K562 (cell line): ENCODE results near the gene TRMT44. TPM values are rescaled to one million over a fixed set of nuclear protein-coding genes. Genes with fewer than 3 reads are reported as not detected.

Source experiments
- ATAC-seq: fragments of 200-7000 bp; cut with Tn5 transposase; 3 replicates; pipeline ENCODE4 v1.9.1; 2020; ENCODE audit warnings: moderate library complexity
- BruUV-seq: library from RNA; stranded (reverse); fragments of 400-500 nt; replicated peaks from 2 replicates; lab custom pipeline; 2021; lab: Mats Ljungman, UMichigan
- CTCF ChIA-PET: fragments of 300-600 bp; formaldehyde crosslinking; extraction: SDS; loops from one replicate; lab custom pipeline; 2021; ENCODE audit warnings: low intra/inter-chr PET ratio; lab: Yijun Ruan, JAX
- POLR2A ChIA-PET: fragments of 300-600, 350-650 bp; sonication (Branson Sonifier 250); formaldehyde crosslinking; extraction: SDS; loops from one replicate; lab custom pipeline; 2021; ENCODE audit warnings: antibody characterized with exemption, inconsistent platforms; lab: Yijun Ruan, JAX
- DNase-seq, 4 experiments: peaks; one replicate each; pipeline versions ENCODE4 v3.0.0 to v3.0.0-alpha.2; 2011 to 2018; ENCODE audit warnings: low spot score in 3 of 4, mixed read lengths in 3 of 4; ENCODE audit errors: extremely low read depth in 1 of 4
- FAIRE-seq: peaks from 2 replicates; lab custom pipeline; 2011; peaks lifted over from hg19 to GRCh38; lab: Jason Lieb, UNC
- H2AFZ ChIP-seq: 2 replicates; pipeline ENCODE4 v1.6.0; 2011; ENCODE audit warnings: low read depth, low read length, control low read depth, inconsistent platforms
- H3K27ac ChIP-seq: fragments of 200-600 bp; 3 replicates; pipeline ENCODE4 v1.8.0; 2011; ENCODE audit warnings: low read depth, mild to moderate bottlenecking, control low read depth, inconsistent platforms, low read length, moderate library complexity, mixed read lengths; ENCODE audit errors: extremely low read depth
- H3K27me3 ChIP-seq, 2 experiments: fragments of 300-600 bp in 1 of 2; 2 replicates in 1 of 2; 3 replicates in 1 of 2; pipeline versions ENCODE4 v1.6.0 to v1.8.0; 2011; ENCODE audit warnings: inconsistent platforms in 2 of 2, low read length in 2 of 2, mild to moderate bottlenecking in 1 of 2, mixed read lengths in 1 of 2, moderate library complexity in 1 of 2; ENCODE audit not compliant: control insufficient read depth in 2 of 2, insufficient read depth in 2 of 2
- H3K36me3 ChIP-seq: fragments of 300-600 bp; 3 replicates; pipeline ENCODE4 v1.8.0; 2011; ENCODE audit warnings: mild to moderate bottlenecking, low read length, inconsistent platforms; ENCODE audit not compliant: control insufficient read depth, insufficient read depth
- H3K4me1 ChIP-seq, 2 experiments: fragments of 200-600 bp in 1 of 2; replicated peaks in 1 of 2; 2 replicates in 1 of 2; 3 replicates in 1 of 2; pipeline versions ENCODE4 v1.5.1 to v1.8.0; 2011; ENCODE audit warnings: inconsistent platforms in 2 of 2, low read length in 2 of 2, mild to moderate bottlenecking in 1 of 2, mixed read lengths in 1 of 2, moderate library complexity in 1 of 2; ENCODE audit not compliant: control insufficient read depth in 2 of 2, insufficient read depth in 2 of 2
- H3K4me2 ChIP-seq: 2 replicates; pipeline ENCODE4 v1.6.1; 2011; ENCODE audit warnings: low read length, control low read depth, inconsistent platforms, mixed read lengths; ENCODE audit not compliant: insufficient read depth
- H3K4me3 ChIP-seq: fragments of 200-600 bp; sonication (generic), shearing (Covaris generic); 2 replicates; pipeline ENCODE4 v1.5.1; 2016; ENCODE audit warnings: control low read depth, inconsistent platforms
- H3K79me2 ChIP-seq: fragments of 200-600 bp; 3 replicates; pipeline ENCODE4 v1.8.0; 2011; ENCODE audit warnings: low read length, inconsistent platforms; ENCODE audit not compliant: control insufficient read depth, insufficient read depth
- H3K9ac ChIP-seq, 2 experiments: 2 replicates each; pipeline versions ENCODE4 v1.6.0 to v1.6.1; 2011; ENCODE audit warnings: low read depth in 2 of 2, low read length in 2 of 2, control low read depth in 1 of 2, inconsistent platforms in 1 of 2, mild to moderate bottlenecking in 1 of 2, mixed read lengths in 1 of 2; ENCODE audit not compliant: insufficient read depth in 1 of 2
- H3K9me1 ChIP-seq: one replicate; pipeline ENCODE4 v1.6.0; 2011; ENCODE audit warnings: inconsistent platforms, mild to moderate bottlenecking, low read length, moderate library complexity; ENCODE audit not compliant: control insufficient read depth, insufficient read depth
- H3K9me3 ChIP-seq: replicated peaks from 2 replicates; pipeline ENCODE4 v1.5.1; 2011; ENCODE audit warnings: low read depth, low read length, inconsistent platforms; ENCODE audit not compliant: control insufficient read depth, insufficient read depth
- H4K20me1 ChIP-seq: replicated peaks from 2 replicates; pipeline ENCODE4 v1.6.1; 2011; ENCODE audit warnings: low read length, inconsistent platforms, mixed read lengths; ENCODE audit not compliant: control insufficient read depth, insufficient read depth
- BACH1 ChIP-seq: fragments of 200-800 bp; sonication (Bioruptor generic); IDR thresholded peaks from 2 replicates; pipeline ENCODE4 v1.6.1; 2016; ENCODE audit warnings: missing genetic modification characterization, missing compliant biosample characterization
- CAMTA2 ChIP-seq: fragments of 250-450 bp; sonication (Bioruptor Pico); conservative IDR thresholded peaks from 2 replicates; pipeline ENCODE4 v1.5.1; 2022
- ERF ChIP-seq: fragments of 450-650 bp; formaldehyde crosslinking; IDR thresholded peaks from 2 replicates; pipeline ENCODE4 v1.4.0; 2020; ENCODE audit warnings: mild to moderate bottlenecking, mixed read lengths
- MTA1 ChIP-seq: fragments of 450-650 bp; IDR thresholded peaks from 2 replicates; pipeline ENCODE4 v1.6.1; 2017; ENCODE audit warnings: borderline replicate concordance
- NCOA6 ChIP-seq: fragments of 450-650 bp; IDR thresholded peaks from 2 replicates; pipeline ENCODE4 v1.6.1; 2017; ENCODE audit warnings: mild to moderate bottlenecking
- NELFE ChIP-seq: IDR thresholded peaks from 2 replicates; pipeline ENCODE4 v1.6.1; 2011; ENCODE audit warnings: mild to moderate bottlenecking; ENCODE audit not compliant: insufficient read depth, insufficient read length
- POLR2A ChIP-seq: fragments of 450-650 bp; conservative IDR thresholded peaks from 2 replicates; pipeline ENCODE4 v1.6.1; 2016
- POLR2G ChIP-seq: fragments of 200-400 bp; formaldehyde crosslinking; IDR thresholded peaks from 2 replicates; pipeline ENCODE4 v1.6.1; 2017; ENCODE audit warnings: low read depth, mild to moderate bottlenecking, antibody characterized with exemption, low read length, moderate library complexity
- RBFOX2 ChIP-seq: fragments of 200-400 bp; formaldehyde crosslinking; IDR thresholded peaks from 2 replicates; pipeline ENCODE4 v1.6.1; 2017; ENCODE audit warnings: low read depth, mild to moderate bottlenecking, low read length, moderate library complexity
- SIN3B ChIP-seq: fragments of 450-650 bp; IDR thresholded peaks from 2 replicates; pipeline ENCODE4 v1.6.1; 2017; ENCODE audit warnings: low read depth, mild to moderate bottlenecking, moderate library complexity
- SPI1 ChIP-seq: IDR thresholded peaks from 2 replicates; pipeline ENCODE4 v1.6.1; 2011; ENCODE audit warnings: low read depth, low read length, control low read depth, borderline replicate concordance
- SRF ChIP-seq, 2 experiments: fragments of 250-450, 450-650 bp in 1 of 2; sonication (Bioruptor Pico) in 1 of 2; sonication (generic) in 1 of 2; formaldehyde crosslinking; IDR thresholded peaks; 2 replicates each; pipeline versions ENCODE4 v1.5.0 to v1.5.1; 2020 to 2022; ENCODE audit warnings: mild to moderate bottlenecking in 1 of 2, missing genetic modification reagents in 1 of 2
- SRSF7 ChIP-seq: fragments of 200-400 bp; formaldehyde crosslinking; optimal IDR thresholded peaks from 2 replicates; pipeline ENCODE3; 2017; ENCODE audit warnings: mild to moderate bottlenecking, low read depth, low read length
- TEAD4 ChIP-seq, 2 experiments: sonication (generic) in 1 of 2; formaldehyde crosslinking in 1 of 2; IDR thresholded peaks; 2 replicates each; pipeline versions ENCODE4 v1.6.1 to v1.8.0; 2012 to 2022; ENCODE audit warnings: borderline replicate concordance in 1 of 2, inconsistent platforms in 1 of 2, low read length in 1 of 2, mild to moderate bottlenecking in 1 of 2, missing genetic modification reagents in 1 of 2
- ZKSCAN1 ChIP-seq: fragments of 150-350 bp; IDR thresholded peaks from 2 replicates; pipeline ENCODE4 v1.6.1; 2016; ENCODE audit warnings: low read depth, low read length
- ZNF140 ChIP-seq: fragments of 250-450 bp; sonication (Bioruptor Pico); IDR thresholded peaks from 2 replicates; pipeline ENCODE4 v1.8.0; 2021; ENCODE audit warnings: moderate library complexity, mild to moderate bottlenecking, inconsistent platforms
- ZNF384 ChIP-seq: IDR thresholded peaks from 2 replicates; pipeline ENCODE4 v1.6.1; 2012; ENCODE audit warnings: low read depth, low read length, improper control_type of control experiment
- ZNF584 ChIP-seq: fragments of 200-800 bp; sonication (Bioruptor generic); IDR thresholded peaks from 2 replicates; pipeline ENCODE4 v1.6.1; 2016; ENCODE audit warnings: low read depth, mild to moderate bottlenecking, missing genetic modification characterization, missing compliant biosample characterization
- WGBS: fragments of 100-300 bp; shearing (Covaris generic); methylation state at CpG from one replicate; pipeline ENCODE4 v1.1.6; 2016; ENCODE audit warnings: low coverage, mixed read lengths; ENCODE audit not compliant: insufficient coverage; ENCODE audit errors: missing lambda C conversion rate; 5-methylcytosine and 5-hydroxymethylcytosine counted together
- in situ Hi-C: fragments of 300-500 bp; cut with MboI; formaldehyde crosslinking; loops from 4 replicates; pipeline ENCODE4 v1.15.0; 2018; ENCODE audit warnings: inconsistent platforms, mixed read lengths
- intact Hi-C: fragments of 100-400 bp; cut with micrococcal nuclease; formaldehyde crosslinking; loops from 2 replicates; pipeline ENCODE4 v1.14.2; 2022
- polyA plus RNA-seq, 8 experiments: library from polyadenylated mRNA; depleted of rRNA in 4 of 8; stranded (reverse) in 5 of 8; unstranded in 3 of 8; fragments of >200 nt; fragmentation: Nextera tagmentation in 2 of 8; fragmentation: Illumina TruSeq in 1 of 8; extraction: Ambion mirVana in 2 of 8; extraction: Trizol in 1 of 8; gene quantifications; 2 replicates each; pipeline versions ENCODE4 v1.2.1 to v1.2.3, GENCODE V29; 2011 to 2014; ENCODE audit warnings: inconsistent platforms in 1 of 8, missing spikeins in 1 of 8
- total RNA-seq, 7 experiments: library from RNA; depleted of rRNA in 6 of 7; stranded (reverse); fragments of >200 nt in 6 of 7; fragmentation: Illumina TruSeq in 2 of 7; extraction: Trizol in 2 of 7; gene quantifications; 2 replicates each; pipeline versions ENCODE4 v1.2.1 to v1.2.3, GENCODE V29; 2011 to 2021; ENCODE audit warnings: low replicate concordance in 1 of 7

The TRMT44 gene
- total and polyA plus RNA-seq, 9 of the 15 experiments (the other 6 are each of a cell fraction or from before 2014, with no cell fraction given) = 1.2 to 18.6 (median 10.0) TPM

DNA sequence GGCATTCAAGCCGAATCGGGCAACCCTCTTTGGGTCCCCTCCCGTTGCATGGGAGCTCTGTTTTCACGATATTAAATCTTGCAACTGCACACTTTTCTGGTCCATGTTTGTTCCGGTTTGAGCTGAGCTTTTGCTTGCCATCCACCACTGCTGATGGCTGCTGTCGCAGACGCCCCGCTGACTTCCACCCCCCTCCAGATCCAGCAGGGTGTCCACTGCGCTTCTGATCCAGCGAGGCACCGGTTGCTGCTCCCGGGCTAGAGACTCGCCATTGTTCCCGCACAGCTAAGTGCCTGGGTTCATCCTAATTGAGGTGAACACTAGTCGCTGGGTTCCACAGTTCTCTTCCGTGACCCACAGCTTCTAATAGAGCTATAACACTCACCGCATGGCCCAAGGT lies 13.3 kb upstream of the TRMT44 start:
- 0 out of 4 replicates have a peak overlapping the region, but pooled peaks of 1 of the 2 experiments have one; percentile 45 for H3K9ac ChIP-seq

GRCh38 chr4:8427761-8428287 lies 12.8 kb upstream of the TRMT44 start:
- no TSS peak for BruUV-seq
- Histone ChIP-seq H3K9me3 (no peaks in the 10 kb centered on the region), H3K9ac (peak overlapping the region; percentile 56 to 93), H3K4me2 (peak overlapping the region; percentile 91), H3K4me1 (peaks cover 2 to 19% of the 10 kb centered on the region in 2 experiments; a peak in 3 of 5 replicates), H3K4me3 (peak overlapping the region; percentile 70), H3K9me1 (peaks cover 3% of the 10 kb centered on the region), H2AFZ (peak overlapping the region; percentile 88), H3K79me2 (no peaks in the 10 kb centered on the region), H3K36me3 (no peaks in the 10 kb centered on the region), H4K20me1 (peaks cover 10% of the 10 kb centered on the region), H3K27me3 (no peaks in the 10 kb centered on the region), H3K27ac (no peak overlapping the region)
- TF ChIP-seq BACH1 (tag) (no peak), POLR2G (no peak), SPI1 (0 out of 2 replicates have a peak, but pooled peaks have one; percentile 60), ERF (no peak), SRSF7 (no peak), ZNF140 (CRISPR knock-in tag) (no peak), NCOA6 (no peak), SRF (CRISPR knock-in tag; IDR thresholded peaks at IDR 0.05) (peak in 1 of 2 experiments; percentile 31; a peak in 1 of 4 replicates), SIN3B (no peak), ZNF384 (no peak), ZNF584 (0 out of 2 replicates have a peak, but pooled peaks have one; percentile 38)
- CTCF ChIA-PET = no interaction called here
- POLR2A ChIA-PET = interaction anchor here (0.6 to 1.7 kb wide), 8 partner anchors 9 to 299 kb away, joined by 3 to 11 read pairs (median 4); partner anchors contain the start of genes ACOX3 and TRMT44
- intact Hi-C loops = no loop called here
- WGBS = 3% methylated on average over 10 of the region's 21 CpGs
- in situ Hi-C loops = no loop called here
- DNase-seq = peak in 1 of 4 experiments; percentile 21
- ATAC-seq = peak; percentile 22
- FAIRE-seq = no peak

More for the DNA sequence above, 13.3 kb upstream of the TRMT44 start:
- H2AFZ ChIP-seq = no peak overlapping the region
- no peak overlapping the region for H3K4me3 ChIP-seq
- POLR2A ChIA-PET = interaction anchor here (0.7 kb wide), 2 partner anchors 26 to 299 kb away, joined by 3 read pairs; no protein-coding TSS in a partner anchor
- in situ Hi-C loops = no loop called here
- H3K9me1 ChIP-seq = peaks cover 3% of the 10 kb centered on the region
- peaks cover 10% of the 10 kb centered on the region for H4K20me1 ChIP-seq
- H3K27me3 ChIP-seq = no peaks in the 10 kb centered on the region
- ATAC-seq = no peak
- no peaks in the 10 kb centered on the region for H3K36me3 ChIP-seq
- no peak for FAIRE-seq
- TF ChIP-seq POLR2A = no peak
- no peak for TF ChIP-seq RBFOX2
- TF ChIP-seq ZKSCAN1 = no peak
- TF ChIP-seq POLR2G = peak; percentile 58
- TF ChIP-seq NELFE = no peak
- no peak for TF ChIP-seq TEAD4 (IDR thresholded peaks at IDR 0.05; ENCODE audit: low read length)
- no peak for TF ChIP-seq TEAD4 (CRISPR knock-in tag; IDR thresholded peaks at IDR 0.05; ENCODE audit: borderline replicate concordance)
- TF ChIP-seq MTA1 = no peak
- TF ChIP-seq CAMTA2 (CRISPR knock-in tag) = no peak
- TF ChIP-seq, all 486 proteins: peak for 1
- H3K79me2 ChIP-seq = no peaks in the 10 kb centered on the region
- CTCF ChIA-PET = no interaction called here
- 60% methylated on average over 17 of the region's 17 CpGs for WGBS
- no TSS peak for BruUV-seq
- H3K4me1 ChIP-seq = peaks cover 2 to 19% of the 10 kb centered on the region in 2 experiments; a peak in 3 of 5 replicates
- H3K27ac ChIP-seq = no peak overlapping the region
- peak overlapping the region; percentile 91 for H3K4me2 ChIP-seq
- no peak for DNase-seq
- no peaks in the 10 kb centered on the region for H3K9me3 ChIP-seq
- intact Hi-C loops = no loop called here
